Right renal cortex interstitium (tissue), 3 donors: ENCODE measurements around the gene PROP1. TPM values are rescaled to one million over a fixed set of nuclear protein-coding genes. Genes with fewer than 3 reads are reported as not detected.
"Not testable (repeated sequence)": the region's sequence is repeated elsewhere in the genome, so short reads cannot be mapped to it uniquely, and the experiment has no call there.

Experiments used
- DNase-seq, 3 donors: peaks; one replicate each; pipeline ENCODE4 v3.0.0-alpha.2; 2013; ENCODE audit warnings: low read depth in 3 of 3, low spot score in 2 of 3
- polyA plus RNA-seq, 3 donors: library from polyadenylated mRNA; unstranded; fragments of 120-200 nt; gene quantifications; one replicate each; pipeline ENCODE4 v1.2.1, GENCODE V29; 2013; ENCODE audit not compliant: insufficient read length in 3 of 3

PROP1 gene
- polyA plus RNA-seq, 3 donors, result not detected

GRCh38 chr5:177983763-177984583 is 12.1 kb downstream of the PROP1 start:
- no peak for DNase-seq

GRCh38 chr5:177982956-177983355 is 13.1 kb downstream of the PROP1 start:
- no peak for DNase-seq

- DNase-seq, result no peak
Measured at GRCh38 chr5:177982072-177982727, 13.8 kb downstream of the PROP1 start.

GRCh38 chr5:177981296-177982071 is 14.6 kb downstream of the PROP1 start:
- DNase-seq, result no peak

GRCh38 chr5:177980743-177981151 is 15.3 kb downstream of the PROP1 start:
- DNase-seq, result no peak

- DNase-seq, result not testable (repeated sequence)
Measured at GRCh38 chr5:177977600-177977999, 18.4 kb downstream of the PROP1 start.

- DNase-seq, result no peak
Measured at GRCh38 chr5:177973066-177973635, 22.9 kb downstream of the PROP1 start.

- DNase-seq, result no peak
Measured at GRCh38 chr5:177972613-177973012, 23.4 kb downstream of the PROP1 start.

- DNase-seq, result not testable (repeated sequence)
Measured at GRCh38 chr5:177972014-177972413, 24.0 kb downstream of the PROP1 start.

- no peak for DNase-seq
Measured at GRCh38 chr5:177968661-177969211, 27.3 kb downstream of the PROP1 start.

- DNase-seq, result no peak
Measured at GRCh38 chr5:177967221-177967887, 28.7 kb downstream of the PROP1 start.

- no peak for DNase-seq
Measured at GRCh38 chr5:177966839-177967166, 29.2 kb downstream of the PROP1 start.

GRCh38 chr5:177966009-177966838 is 29.8 kb downstream of the PROP1 start:
- DNase-seq, result no peak

- no peak for DNase-seq
Measured at GRCh38 chr5:177964471-177964870, 31.6 kb downstream of the PROP1 start.

GRCh38 chr5:177963966-177964365 is 32.1 kb downstream of the PROP1 start:
- DNase-seq, result no peak

GRCh38 chr5:177959315-177959714 is 36.7 kb downstream of the PROP1 start:
- no peak for DNase-seq

GRCh38 chr5:177958696-177959095 is 37.3 kb downstream of the PROP1 start:
- DNase-seq, result no peak

GRCh38 chr5:177957241-177957640 is 38.8 kb downstream of the PROP1 start:
- no peak for DNase-seq

GRCh38 chr5:177953101-177953500 is 42.9 kb downstream of the PROP1 start:
- DNase-seq, result not testable (repeated sequence)
